NCI-H748 (cell line): ENCODE measurements around the gene MCC.
"Not testable (repeated sequence)": the region's sequence is repeated elsewhere in the genome, so short reads cannot be mapped to it uniquely, and the experiment has no call there.

Experiments used
- DNase-seq: peaks from one replicate; lab custom pipeline; 2025; ENCODE audit not compliant: unreplicated experiment; lab: John Stamatoyannopoulos, UW

The MCC gene

DNA sequence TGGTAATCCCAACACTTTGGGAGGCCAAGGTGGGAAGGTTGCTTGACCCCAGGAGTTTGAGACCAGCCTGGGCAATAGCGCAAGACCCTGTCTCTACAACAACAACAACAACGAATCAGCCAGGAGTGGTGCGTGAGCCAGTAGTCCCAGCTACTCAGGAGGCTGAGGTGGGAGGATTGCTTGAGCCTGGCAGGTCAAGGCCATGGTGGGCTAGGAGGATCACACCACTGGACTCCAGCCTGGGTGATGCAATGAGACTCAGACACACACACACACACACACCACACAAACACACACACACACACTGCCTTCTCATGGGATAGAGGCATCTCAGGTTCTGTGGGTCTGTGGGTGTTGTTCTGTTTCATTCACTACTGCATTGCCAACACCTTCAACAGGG, 396.6 kb downstream of the MCC start:
- DNase-seq, result no peak

DNA sequence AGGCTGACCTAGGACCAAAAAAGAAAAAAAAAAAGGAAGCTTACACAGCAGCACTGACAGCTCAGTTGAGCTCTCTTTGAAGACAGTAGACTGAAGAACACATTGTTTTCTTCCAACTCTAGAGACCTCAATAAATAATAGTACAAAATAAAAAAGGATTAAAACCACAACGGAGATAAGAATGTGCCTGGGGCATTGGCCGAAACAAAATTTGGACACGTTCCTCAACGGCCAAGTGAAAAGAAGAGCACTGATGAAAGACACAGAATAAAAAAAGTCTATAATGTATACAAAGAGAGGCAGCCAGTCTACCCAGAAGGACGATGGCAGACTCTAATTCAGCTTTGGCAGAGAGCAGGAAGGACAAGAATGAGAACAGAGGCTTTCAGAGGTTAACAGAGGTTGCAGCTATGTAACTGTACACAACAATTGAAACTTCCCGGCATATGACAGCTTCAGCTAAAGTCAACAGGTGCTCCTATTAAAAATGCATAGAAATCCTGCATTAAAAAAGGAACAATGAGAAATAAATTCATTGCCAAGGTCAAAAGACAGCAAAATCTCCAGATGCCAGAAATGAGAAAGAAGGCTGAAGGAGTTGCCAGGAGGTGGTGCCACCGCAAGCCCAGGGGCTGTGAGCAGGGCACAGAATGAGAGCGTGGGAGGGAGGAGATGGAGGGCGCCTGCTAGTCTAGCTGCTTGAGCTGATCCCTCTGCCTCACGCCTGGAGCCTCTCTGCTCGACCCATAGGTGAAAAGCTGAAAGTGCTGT, 397.7 kb downstream of the MCC start:
- no peak for DNase-seq

DNA sequence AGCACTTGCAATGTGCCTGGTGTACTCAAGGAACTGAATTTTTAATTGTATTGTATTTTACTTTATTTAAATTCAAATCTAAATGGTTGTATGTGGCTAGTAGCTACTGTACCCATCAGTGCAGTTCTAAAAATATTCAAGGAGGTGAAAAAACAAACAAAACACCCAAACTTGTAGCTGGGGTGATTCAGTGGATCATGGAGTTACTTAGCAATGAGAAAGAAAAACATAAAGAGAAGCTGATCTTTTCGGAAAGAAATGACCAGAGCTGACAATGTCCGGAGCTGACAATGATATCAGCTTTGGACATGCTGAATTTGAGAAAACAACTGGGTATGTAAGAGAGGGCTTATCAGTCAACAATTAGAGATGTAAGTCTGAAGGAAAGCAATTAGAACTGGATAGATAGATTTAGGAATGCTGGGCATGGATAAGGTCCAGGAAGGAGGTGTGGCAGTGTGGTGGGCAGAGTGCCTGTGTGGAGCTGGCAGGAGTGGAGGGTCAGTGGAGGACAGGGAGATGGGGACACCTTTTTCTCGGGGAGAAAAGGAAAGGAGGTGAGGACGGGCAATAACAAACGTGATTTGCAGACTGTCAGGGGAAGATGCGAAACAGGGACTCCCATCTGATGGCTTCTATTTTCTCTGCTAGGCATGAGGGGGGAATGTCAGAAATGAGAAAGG, 398.5 kb downstream of the MCC start:
- no peak for DNase-seq

DNA sequence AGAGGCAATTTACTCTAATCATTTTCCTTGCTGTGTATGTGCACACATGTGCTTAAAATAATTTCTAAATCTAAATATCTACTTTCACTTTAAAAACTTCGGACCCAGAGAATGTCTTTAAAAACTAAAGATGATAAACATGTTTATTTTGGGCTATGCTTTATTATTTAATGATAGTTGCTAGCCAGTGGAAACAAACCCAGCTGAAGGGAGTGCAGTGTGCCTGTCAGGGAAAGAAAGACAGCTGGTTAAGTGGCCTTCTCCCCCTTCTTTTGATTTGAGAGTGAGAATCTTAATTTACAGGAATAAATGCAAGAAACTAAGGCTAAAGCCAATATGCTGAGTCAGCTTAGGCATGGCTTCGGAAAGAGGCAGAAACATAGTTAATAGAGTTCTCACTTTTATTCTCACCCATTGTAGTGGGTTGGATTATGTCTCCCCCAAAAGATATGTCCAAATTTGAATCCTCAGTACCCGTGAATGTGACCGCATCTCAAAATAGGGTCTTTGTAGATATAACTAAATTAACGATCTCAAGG, 400.2 kb downstream of the MCC start:
- DNase-seq, result no peak

DNA sequence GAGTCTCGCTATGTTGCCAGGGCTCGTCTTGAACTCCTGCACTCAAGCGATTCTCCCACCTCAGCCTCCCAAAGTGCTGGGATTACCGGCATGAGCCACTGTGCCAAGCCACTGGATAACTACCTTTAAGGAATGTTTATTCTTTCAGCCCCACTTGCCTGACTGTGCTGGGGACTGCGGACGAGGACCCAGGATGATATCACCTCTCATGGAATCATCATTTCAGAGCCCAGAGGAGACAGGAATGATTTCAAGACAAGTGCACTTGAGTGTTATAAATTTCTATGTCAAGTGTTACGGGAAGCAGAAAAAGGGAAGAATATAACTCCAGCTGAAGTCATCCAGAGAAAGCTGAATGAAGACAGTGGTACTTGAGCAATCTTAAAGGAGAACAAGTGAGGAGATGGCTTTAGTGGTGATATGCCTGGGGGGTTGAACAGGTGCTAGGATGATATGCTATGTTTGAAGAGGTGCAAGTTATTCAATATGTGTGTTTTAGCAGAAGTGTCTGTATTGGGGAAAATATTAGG, 402.3 kb downstream of the MCC start:
- no peak for DNase-seq

DNA sequence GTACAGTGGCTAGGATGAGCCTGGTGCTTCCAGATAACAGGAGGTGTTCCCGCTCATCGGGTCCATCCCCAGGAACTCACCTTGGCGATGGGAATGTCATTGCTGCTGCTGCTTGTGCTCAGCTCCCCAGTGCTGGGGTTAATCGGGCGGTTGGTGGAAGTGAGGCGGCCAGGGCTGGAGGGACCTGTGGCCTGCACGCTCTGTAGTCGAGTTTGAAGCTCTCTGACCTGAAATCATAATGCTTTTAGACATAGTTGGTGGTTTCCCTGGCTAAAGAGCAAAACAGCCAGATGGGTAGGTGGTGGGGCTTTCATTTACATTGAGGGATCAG, 403.2 kb downstream of the MCC start:
- DNase-seq, result no peak

DNA sequence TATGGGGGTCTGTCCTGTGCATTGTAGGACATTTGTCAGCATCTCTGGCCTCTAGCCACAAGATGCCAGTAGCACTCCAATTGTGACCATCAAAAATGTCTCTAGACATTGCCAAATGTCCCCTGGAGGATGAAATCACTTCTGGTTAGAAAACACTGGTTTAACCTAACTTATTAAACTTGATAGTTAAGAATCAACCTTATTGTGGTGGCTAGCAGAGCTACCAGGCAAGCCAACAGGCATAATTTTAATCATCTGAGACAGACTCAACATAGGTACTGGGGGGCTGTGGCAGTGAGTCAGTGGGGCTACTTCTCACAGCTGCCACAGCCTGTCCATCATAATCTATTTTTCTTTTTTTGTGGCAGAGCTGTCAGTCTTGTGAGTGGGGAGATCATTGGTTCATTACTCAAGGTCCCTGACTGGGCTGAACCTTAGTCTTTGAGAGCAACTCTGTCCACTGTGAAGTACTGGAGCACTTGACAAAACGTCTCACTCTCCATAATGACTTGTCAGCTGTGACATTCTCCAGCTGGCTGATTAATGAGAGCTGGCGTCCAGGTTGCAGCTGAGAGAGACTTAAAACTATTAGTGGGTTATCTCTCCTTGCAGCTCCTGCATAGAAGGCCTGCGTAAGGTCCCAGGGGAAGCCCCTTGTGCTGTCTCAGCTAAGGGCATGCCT, 403.7 kb downstream of the MCC start:
- DNase-seq, result no peak

DNA sequence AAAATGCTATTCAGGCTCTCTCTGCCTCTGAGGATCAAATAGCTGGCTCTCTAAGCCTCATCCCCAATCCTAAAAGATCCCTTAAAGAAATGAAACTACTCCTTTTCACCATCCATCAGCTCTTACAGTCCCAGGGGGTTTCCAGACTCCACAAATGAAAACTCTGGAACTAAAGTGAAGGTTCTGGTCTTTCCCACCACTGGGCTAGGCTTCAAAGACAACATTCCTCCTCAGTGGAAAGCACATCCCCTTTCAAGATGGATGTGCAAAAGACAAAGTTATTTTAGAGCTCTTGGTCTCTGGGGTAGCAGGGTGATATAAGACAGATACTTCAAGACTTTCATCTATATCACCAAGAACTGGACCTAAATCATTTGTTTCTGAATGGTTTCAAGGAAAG, 404.8 kb downstream of the MCC start:
- DNase-seq, result no peak

DNA sequence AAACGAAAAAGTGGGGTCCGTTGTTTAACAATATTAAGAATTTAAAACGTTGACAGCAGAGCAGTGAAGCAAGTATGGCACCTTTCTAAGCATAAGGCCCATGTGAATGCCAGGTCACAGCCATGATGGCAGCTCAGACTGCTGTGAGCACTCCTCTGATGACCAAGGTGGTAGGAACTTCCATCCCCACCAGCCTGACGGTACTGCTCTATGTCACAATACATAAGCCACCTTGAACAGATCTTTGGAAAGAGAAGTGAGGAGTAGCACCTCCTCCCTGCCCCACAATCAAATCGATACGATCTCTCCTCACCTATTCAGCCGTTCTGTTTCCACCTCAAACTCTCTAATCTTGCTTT, 405.7 kb downstream of the MCC start:
- no peak for DNase-seq

DNA sequence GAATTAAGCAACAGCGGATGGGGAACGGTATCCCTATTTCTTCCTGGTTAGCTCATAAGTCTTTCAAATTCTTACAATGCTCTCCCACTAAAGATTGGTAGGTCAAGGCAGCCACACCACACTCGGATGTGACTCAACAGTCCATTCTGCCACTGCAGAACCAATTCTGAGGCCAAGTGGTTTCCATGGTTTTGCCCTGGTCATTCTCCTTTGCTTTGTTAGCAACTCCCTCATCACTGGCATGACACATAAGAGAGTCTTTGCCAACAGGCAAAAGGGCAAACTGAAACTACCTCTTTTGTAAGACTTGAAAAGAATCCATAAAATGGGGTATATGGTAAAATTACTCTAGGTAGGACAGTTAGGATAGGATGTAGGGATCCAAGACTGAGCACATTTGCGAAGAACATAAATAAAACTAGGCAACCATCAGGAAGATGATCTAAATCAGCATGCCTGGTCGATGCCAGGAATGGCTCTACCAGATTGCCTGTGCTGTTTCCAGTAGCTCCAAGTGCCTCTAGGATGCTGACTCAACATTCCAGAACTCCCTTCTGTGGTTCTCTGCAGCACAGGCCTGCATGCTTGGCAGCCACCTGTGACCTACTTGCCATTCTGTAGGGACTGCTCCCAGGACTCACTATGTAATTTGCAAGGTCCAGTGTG, 406.2 kb downstream of the MCC start:
- DNase-seq, result no peak

DNA sequence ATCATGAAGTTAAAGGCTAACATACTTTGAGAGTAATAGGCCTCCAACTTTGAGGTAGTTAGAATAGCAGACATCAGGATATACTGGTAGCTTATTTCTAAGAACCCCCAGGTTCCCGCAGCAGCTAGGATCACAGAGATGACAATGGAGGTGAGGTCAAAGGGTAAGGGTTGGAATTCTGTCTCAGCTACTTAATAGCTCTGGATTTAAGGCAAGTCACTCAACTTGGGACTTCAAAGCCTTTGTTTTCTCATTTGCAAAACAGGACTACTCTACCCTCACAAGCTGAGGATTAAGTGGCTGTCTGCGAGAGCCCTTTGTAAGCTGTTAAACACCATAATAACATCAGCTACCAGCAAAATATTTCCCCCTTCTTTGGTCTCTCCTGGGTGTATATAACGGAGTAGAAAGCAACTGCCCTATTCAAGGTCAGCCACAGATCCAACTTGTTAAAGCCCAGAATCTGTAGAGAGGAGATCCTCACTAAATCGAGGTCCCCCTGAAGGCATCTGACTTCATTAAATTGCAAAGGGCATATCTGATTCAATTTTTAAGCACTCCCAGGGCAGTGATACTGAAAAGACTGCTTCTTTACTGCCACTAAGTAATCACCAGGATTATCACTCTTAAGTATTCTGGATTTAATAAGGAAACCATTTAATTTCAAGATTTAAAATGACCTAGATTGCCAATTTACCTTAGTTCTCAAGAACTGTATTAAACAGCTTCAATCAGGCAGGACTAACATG, 407.0 kb downstream of the MCC start:
- DNase-seq, result no peak

DNA sequence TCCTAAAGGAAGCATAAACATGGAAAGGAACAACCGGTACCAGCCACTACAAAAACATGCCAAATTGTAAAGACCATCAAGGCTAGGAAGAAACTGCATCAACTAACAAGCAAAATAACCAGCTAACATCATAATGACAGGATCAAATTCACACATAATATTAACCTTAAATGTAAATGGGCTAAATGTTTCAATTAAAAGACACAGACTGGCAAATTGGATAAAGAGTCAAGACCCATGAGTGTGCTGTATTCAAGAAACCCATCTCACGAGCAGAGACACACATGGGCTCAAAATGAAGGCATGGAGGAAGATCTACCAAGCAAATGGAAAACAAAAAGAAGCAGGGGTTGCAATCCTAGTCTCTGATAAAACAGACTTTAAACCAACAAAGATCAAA, 411.6 kb downstream of the MCC start:
- not testable (repeated sequence) for DNase-seq

DNA sequence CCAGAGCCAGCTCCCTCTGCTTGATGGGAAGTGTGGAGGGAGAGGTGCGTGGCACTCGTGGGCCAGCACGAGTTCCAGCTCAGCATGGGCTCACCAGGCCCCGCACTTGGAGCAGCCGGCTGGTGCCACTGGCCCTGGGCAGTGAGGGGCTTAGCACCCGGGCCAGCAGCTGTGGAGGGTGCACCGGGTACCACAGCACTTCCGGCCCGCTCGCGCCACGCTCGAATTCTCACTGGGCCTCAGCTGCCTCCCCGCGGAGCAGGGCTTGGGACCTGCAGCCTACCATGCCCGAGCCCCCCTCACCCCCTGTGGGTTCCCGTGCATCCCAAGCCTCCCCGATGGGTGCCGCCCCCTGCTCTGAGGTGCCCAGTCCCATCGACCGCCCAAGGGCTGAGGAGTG, 413.2 kb downstream of the MCC start:
- no peak for DNase-seq

DNA sequence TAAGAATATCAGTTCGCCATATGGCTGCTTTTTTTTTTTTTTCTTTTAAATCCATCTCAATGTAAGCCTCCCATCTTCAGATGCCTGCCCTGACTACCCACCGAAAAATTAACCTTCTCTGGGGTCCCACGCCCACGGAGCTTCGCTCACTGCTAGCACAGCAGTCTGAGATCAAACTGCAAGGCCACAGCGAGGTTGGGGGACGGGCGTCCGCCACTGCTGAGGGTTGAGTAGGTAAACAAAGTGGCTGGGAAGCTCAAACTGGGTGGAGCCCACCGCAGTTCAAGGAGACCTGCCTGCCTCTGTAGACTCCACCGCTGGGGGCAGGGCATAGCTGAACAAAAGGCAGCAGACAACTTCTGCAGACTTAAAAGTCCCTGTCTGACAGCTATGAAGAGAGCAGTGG, 414.6 kb downstream of the MCC start:
- peak; percentile 36 for DNase-seq

DNA sequence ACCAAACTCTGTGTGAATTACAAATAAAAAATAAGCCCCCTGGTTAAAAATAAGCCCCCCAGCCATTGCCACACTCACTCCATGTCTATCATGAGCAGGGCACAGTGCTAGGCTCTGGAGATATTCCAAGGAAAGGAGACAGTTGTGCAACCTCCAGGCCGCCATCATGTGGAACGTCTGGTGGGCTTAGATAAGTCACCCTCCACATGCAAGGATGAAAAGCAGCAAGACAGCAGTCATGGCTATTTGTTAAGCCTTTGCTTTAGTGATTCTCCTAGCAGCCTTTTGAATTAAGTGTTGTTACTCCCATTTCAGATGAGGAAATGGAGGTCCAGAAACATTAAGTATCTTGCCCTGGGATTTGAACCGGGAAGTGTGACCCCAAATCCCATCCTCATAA, 416.9 kb downstream of the MCC start:
- no peak for DNase-seq

DNA sequence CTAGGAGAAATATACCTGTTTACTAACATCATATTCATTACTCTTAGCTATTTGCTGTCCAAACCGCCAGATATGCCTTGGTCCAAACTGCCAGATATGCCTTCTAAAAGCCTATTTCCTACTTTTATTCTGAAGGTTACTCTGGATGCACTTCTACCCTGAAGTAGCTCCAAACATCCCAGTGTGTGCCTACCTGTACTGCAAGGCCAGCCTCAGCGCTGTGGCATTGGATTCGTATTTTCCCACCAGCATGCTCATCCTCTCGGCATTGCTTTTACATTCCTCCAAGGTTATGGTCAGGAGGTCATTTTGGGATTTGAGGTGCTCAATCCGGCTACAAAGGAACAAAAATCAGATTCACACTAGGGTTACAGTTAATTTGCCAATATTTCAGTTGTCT, 417.4 kb downstream of the MCC start:
- no peak for DNase-seq

DNA sequence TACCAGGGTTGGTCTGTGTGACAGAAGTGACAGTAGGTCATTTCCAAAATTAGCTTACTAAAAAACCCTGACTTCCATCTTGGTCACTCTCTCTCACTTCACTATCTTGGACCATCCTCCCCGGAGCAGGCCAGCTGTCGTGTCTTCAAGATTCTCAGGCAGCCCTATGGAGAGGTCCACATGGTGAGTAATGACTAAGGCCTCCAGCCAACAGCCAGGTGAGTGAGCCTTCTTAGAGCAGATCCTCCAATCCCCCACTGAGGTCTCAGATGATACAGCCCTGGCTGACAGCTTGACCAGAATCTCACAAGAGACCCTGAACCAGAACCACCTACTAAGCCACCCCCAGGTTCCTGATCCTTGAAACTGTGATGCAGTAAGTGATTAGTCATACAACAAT, 419.7 kb downstream of the MCC start:
- no peak for DNase-seq

DNA sequence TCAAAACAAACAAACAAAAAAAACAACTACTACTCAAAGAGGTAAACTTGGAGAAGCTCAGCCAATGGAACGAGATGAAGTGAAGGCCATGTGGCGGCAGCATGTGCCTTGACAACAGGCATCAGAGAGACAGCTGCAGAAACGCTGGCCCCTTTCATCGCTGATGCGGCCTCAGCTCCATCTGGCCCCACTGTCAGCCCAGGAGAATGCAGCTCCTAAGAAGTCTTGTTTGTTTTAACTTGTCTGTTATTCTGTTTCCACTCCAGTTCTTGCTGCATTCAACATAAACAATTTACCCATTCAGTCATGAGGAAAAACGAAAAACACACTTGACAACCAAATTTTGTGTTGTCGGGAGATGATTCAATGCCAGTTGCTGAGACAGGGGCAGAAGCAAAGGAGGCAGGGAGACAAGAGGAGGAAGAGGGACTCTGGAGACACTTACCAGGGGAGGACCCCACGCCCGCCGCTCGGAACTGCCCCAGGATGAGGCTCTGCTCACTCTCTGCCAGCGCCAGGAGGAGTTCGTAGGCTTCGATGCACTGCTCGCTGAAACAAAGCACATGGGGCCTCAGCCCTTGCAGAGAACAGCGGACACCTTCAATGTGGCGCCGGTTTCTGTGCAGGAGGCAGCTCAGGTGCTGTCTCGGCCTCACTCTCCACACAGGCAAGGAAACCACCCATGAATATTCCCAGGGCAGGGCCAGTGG, 420.5 kb downstream of the MCC start:
- DNase-seq, result no peak

DNA sequence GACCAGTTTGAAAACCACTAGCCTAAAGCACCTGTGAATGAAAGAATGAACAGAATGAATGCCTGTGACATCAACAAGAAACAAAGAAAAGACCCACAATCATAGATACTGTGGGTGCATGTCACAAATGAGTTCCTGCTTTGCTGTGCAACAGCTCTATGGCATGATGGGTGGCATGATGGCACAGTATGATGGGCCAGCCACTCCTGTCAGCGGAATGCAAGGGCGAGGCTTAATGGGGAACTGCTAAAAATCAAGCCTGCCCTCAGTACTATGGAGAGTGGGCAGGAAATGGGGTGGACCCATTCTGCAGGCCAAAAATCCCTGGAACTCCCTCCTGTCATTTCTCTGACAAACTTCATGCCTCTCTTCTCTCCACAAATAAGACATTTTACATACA, 422.6 kb downstream of the MCC start:
- no peak for DNase-seq

DNA sequence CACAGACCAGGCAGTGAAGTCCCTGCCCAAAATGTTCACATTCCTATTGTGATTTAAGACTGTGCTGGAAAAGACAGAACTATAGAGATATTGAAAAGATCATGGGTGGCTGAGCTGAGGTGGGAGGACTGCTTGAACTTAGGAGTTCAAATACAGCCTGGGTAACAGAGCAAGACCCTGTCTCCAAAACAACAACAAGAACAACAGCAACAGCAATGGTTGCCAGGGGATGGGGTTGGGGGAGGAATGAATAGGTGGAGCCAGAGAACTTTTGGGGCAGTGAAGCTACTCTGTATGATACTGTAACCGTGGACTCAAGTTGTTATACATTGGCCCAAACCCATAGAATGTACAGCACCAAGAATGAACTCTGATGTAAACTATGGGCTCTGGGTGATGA, 423.4 kb downstream of the MCC start:
- DNase-seq, result no peak
